Measurements from ENCODE around the gene TMEM185A.
"Not testable (repeated sequence)": the region's sequence is repeated elsewhere in the genome, so short reads cannot be mapped to it uniquely, and the experiment has no call there.

TMEM185A gene

GRCh38 chrX:149630681-149631233 lies 835 bp downstream of the TMEM185A start:
- H3K27ac ChIP-seq: peak overlapping the region; percentile 81
- peak; percentile 17; the same call in 1 of the 2 replicates for TF ChIP-seq CTCF (conservative IDR thresholded peaks at IDR 0.05)
- no peak for TF ChIP-seq ZFX (IDR thresholded peaks at IDR 0.05)

- no peak overlapping the region for H3K27ac ChIP-seq
- no peak for TF ChIP-seq ZFX (IDR thresholded peaks at IDR 0.05)
- no peak for TF ChIP-seq CTCF (conservative IDR thresholded peaks at IDR 0.05)
These were observed 1.7 kb downstream of the TMEM185A start for GRCh38 chrX:149629730-149630387.

GRCh38 chrX:149628768-149629167 lies 2.8 kb downstream of the TMEM185A start:
- TF ChIP-seq CTCF (conservative IDR thresholded peaks at IDR 0.05) (no peak), ZFX (IDR thresholded peaks at IDR 0.05) (no peak)
- H3K27ac ChIP-seq: no peak overlapping the region

- H3K27ac ChIP-seq: no peak overlapping the region
- TF ChIP-seq CTCF (conservative IDR thresholded peaks at IDR 0.05) (no peak), ZFX (IDR thresholded peaks at IDR 0.05) (no peak)
These were observed 3.3 kb downstream of the TMEM185A start for GRCh38 chrX:149628280-149628679.

- not testable (repeated sequence) for H3K27ac ChIP-seq
These were observed 4.8 kb downstream of the TMEM185A start for GRCh38 chrX:149626829-149627228.

GRCh38 chrX:149619662-149620061 lies 11.9 kb downstream of the TMEM185A start:
- H3K27ac ChIP-seq: not testable (repeated sequence)

GRCh38 chrX:149618871-149619270 lies 12.7 kb downstream of the TMEM185A start:
- H3K27ac ChIP-seq: no peak overlapping the region
- no peak for TF ChIP-seq ZFX (IDR thresholded peaks at IDR 0.05)
- no peak for TF ChIP-seq CTCF (conservative IDR thresholded peaks at IDR 0.05)

GRCh38 chrX:149611623-149612175 lies 19.9 kb downstream of the TMEM185A start:
- no peak overlapping the region for H3K27ac ChIP-seq
- TF ChIP-seq ZFX (IDR thresholded peaks at IDR 0.05) (no peak), CTCF (conservative IDR thresholded peaks at IDR 0.05) (no peak)
